ENCODE results near the gene TTI1. TPM values are rescaled to one million over a fixed set of nuclear protein-coding genes. Genes with fewer than 3 reads are reported as not detected.

Gene TTI1
- total RNA-seq, 1 experiment from 2014 or later = 37.4 TPM

- no peaks in the 10 kb centered on the region for H3K27me3 Mint-ChIP-seq (ENCODE audit: low read depth)
Measured at GRCh38 chr20:38024496-38024895, 8.8 kb downstream of the TTI1 start.

More at GRCh38 chr20:38024496-38024895, 8.8 kb downstream of the TTI1 start:
- Histone ChIP-seq H3K79me2 (ENCODE audit: insufficient read depth, low read length) (peaks cover 18% of the 10 kb centered on the region; the same call in 1 of the 2 replicates), H2AK5ac (ENCODE audit: insufficient read length, low read length) (no peak overlapping the region), H2BK5ac (ENCODE audit: insufficient read length, low read length) (no peak overlapping the region), H2AFZ (ENCODE audit: low read length) (no peak overlapping the region), H3K56ac (ENCODE audit: insufficient read length, low read depth, low read length) (no peak overlapping the region), H3K4me1 (ENCODE audit: insufficient read depth, low read length) (no peaks in the 10 kb centered on the region; the same call in 1 of the 2 replicates), H3K27ac (ENCODE audit: insufficient read length, low read depth, low read length) (no peak overlapping the region), H4K20me1 (ENCODE audit: control insufficient read depth, insufficient read depth, insufficient read length) (no peaks in the 10 kb centered on the region), H2BK120ac (ENCODE audit: low read depth, low read length, poor library complexity, severe bottlenecking) (no peak overlapping the region), H2BK20ac (ENCODE audit: low read depth, low read length, poor library complexity, severe bottlenecking) (no peak overlapping the region), H3K23ac (ENCODE audit: insufficient read length, low read depth, low read length) (no peak overlapping the region), H3K9me3 (ENCODE audit: control insufficient read depth, low read depth, low read length) (no peaks in the 10 kb centered on the region), H3K4me2 (ENCODE audit: insufficient read depth, insufficient read length, low read length) (no peak overlapping the region), H3K23me2 (ENCODE audit: insufficient read length, low read depth, low read length, poor library complexity, severe bottlenecking) (no peaks in the 10 kb centered on the region), H3K18ac (ENCODE audit: insufficient read length, low read depth, low read length) (no peak overlapping the region), H4K8ac (replicated peaks; ENCODE audit: insufficient read length, low read depth, low read length) (no peak overlapping the region), H2BK15ac (ENCODE audit: low read depth, low read length) (no peak overlapping the region), H4K5ac (ENCODE audit: insufficient read length, low read depth, low read length) (no peak overlapping the region), H3K9ac (ENCODE audit: extremely low read depth, insufficient read length, low read length) (no peak overlapping the region), H3K79me1 (ENCODE audit: insufficient read depth, low read depth, low read length, poor library complexity, severe bottlenecking) (no peaks in the 10 kb centered on the region), H4K91ac (ENCODE audit: insufficient read length, low read depth, low read length) (no peak overlapping the region), H2BK12ac (ENCODE audit: insufficient read length, low read depth, low read length) (no peak overlapping the region), H3K4ac (ENCODE audit: low read depth, low read length) (no peak overlapping the region), H3K27me3 (ENCODE audit: insufficient read depth, low read length) (no peaks in the 10 kb centered on the region), H3T11ph (ENCODE audit: low read length) (no peak overlapping the region), H3K14ac (ENCODE audit: insufficient read depth, low read length) (no peak overlapping the region)
- DNase-seq = no peak
- H3K36me3 Mint-ChIP-seq (ENCODE audit: insufficient read depth in 1 of 3, low read depth in 3 of 3) = peaks cover 6 to 17% (median 14%) of the 10 kb centered on the region in 3 experiments; a peak in 6 of 7 replicates
- H3K9me3 Mint-ChIP-seq = peaks cover 0 to 2% of the 10 kb centered on the region in 2 experiments; a peak in 1 of 5 replicates
- H3K4me1 Mint-ChIP-seq = peaks cover 16 to 18% of the 10 kb centered on the region in 2 experiments
- H3K27ac Mint-ChIP-seq = no peak overlapping the region; a peak in 2 of 7 replicates
- no CpG with 5 or more reads among the region's 5 CpGs for WGBS (ENCODE audit: extremely low coverage, insufficient read length, low lambda C conversion rate)
- H3K4me3 Mint-ChIP-seq = no peak overlapping the region
- TF ChIP-seq CTCF (conservative IDR thresholded peaks at IDR 0.05) = no peak

Measured in H9 (cell line).